Suprapubic skin (tissue), 4 donors: Measurements from ENCODE around the gene MINK1. TPM values are rescaled to one million over a fixed set of nuclear protein-coding genes. Genes with fewer than 3 reads are reported as not detected.

ENCODE experiments used
- DNase-seq, 2 donors: peaks; one replicate each; pipeline ENCODE4 v3.0.0-alpha.2; 2019; ENCODE audit warnings: low spot score in 2 of 2
- H3K27ac ChIP-seq: fragments of 200-600 bp; sonication (generic); one replicate; pipeline ENCODE4 v1.5.1; 2019
- H3K27me3 ChIP-seq: fragments of 200-600 bp; sonication (generic); one replicate; pipeline ENCODE4 v1.5.1; 2019
- H3K36me3 ChIP-seq: fragments of 200-600 bp; sonication (generic); one replicate; pipeline ENCODE4 v1.5.1; 2019
- H3K4me1 ChIP-seq: fragments of 200-600 bp; sonication (generic); one replicate; pipeline ENCODE4 v1.5.1; 2019
- H3K4me3 ChIP-seq: fragments of 200-600 bp; sonication (generic); one replicate; pipeline ENCODE4 v1.5.1; 2019; ENCODE audit warnings: mild to moderate bottlenecking
- H3K9me3 ChIP-seq: fragments of 200-600 bp; sonication (generic); one replicate; pipeline ENCODE4 v1.5.1; 2019
- CTCF ChIP-seq, 2 donors: fragments of 200-600 bp in 1 of 2; fragments of 450-650 bp in 1 of 2; sonication (generic) in 1 of 2; IDR thresholded peaks; one replicate each; pipeline ENCODE4 v1.5.1; 2016 to 2019; ENCODE audit warnings: antibody characterized with exemption in 2 of 2, mild to moderate bottlenecking in 1 of 2, moderate library complexity in 1 of 2
- EP300 ChIP-seq: sonication (generic); formaldehyde crosslinking; IDR thresholded peaks from one replicate; pipeline ENCODE4 v1.6.1; 2017; ENCODE audit warnings: antibody characterized with exemption
- POLR2A ChIP-seq, 2 donors: fragments of 450-650 bp; IDR thresholded peaks; one replicate each; pipeline ENCODE4 v1.6.1; 2017; ENCODE audit warnings: antibody characterized with exemption in 2 of 2, mild to moderate bottlenecking in 2 of 2, moderate library complexity in 2 of 2
- POLR2AphosphoS5 ChIP-seq, 3 donors: sonication (generic); formaldehyde crosslinking; IDR thresholded peaks; one replicate each; pipeline ENCODE4 v1.6.1; 2017; ENCODE audit warnings: antibody characterized with exemption in 3 of 3
- WGBS: methylation state at CpG from one replicate; pipeline ENCODE4 v1.1.5; 2018; 5-methylcytosine and 5-hydroxymethylcytosine counted together
- total RNA-seq, 4 donors: library from RNA; depleted of rRNA; stranded (reverse); fragments of >200 nt; gene quantifications; one replicate each; pipeline ENCODE4 v1.1.0, GENCODE V29; 2016

Gene MINK1
- total RNA-seq, 4 donors from 2014 or later, result 141 to 352 (median 169) TPM

GRCh38 chr17:4858068-4858881, 25.1 kb downstream of the MINK1 start:
- 34% methylated on average over 7 of the region's 7 CpGs for WGBS
- H3K36me3 ChIP-seq, result peaks cover 2% of the 10 kb centered on the region
- H3K4me3 ChIP-seq, result peak overlapping the region; percentile 30
- no peak for DNase-seq
- peaks cover 78% of the 10 kb centered on the region for H3K4me1 ChIP-seq
- H3K9me3 ChIP-seq, result no peaks in the 10 kb centered on the region
- TF ChIP-seq EP300 (no peak), POLR2A (IDR thresholded peaks at IDR 0.05) (no peak), POLR2AphosphoS5 (IDR thresholded peaks at IDR 0.05) (no peak), CTCF (IDR thresholded peaks at IDR 0.05) (no peak)
- H3K27ac ChIP-seq, result peak overlapping the region; percentile 72
- H3K27me3 ChIP-seq, result no peaks in the 10 kb centered on the region

GRCh38 chr17:4858882-4859260, 25.7 kb downstream of the MINK1 start:
- no peaks in the 10 kb centered on the region for H3K27me3 ChIP-seq
- WGBS, result 18% methylated on average over 5 of the region's 5 CpGs
- peak in 1 of 2 donors; percentile 74 for DNase-seq
- peak overlapping the region; percentile 30 for H3K4me3 ChIP-seq
- H3K9me3 ChIP-seq, result no peaks in the 10 kb centered on the region
- peaks cover 2% of the 10 kb centered on the region for H3K36me3 ChIP-seq
- TF ChIP-seq POLR2A (IDR thresholded peaks at IDR 0.05) (no peak), POLR2AphosphoS5 (IDR thresholded peaks at IDR 0.05) (peak in 1 of 3 donors; percentile 34), CTCF (IDR thresholded peaks at IDR 0.05) (no peak), EP300 (no peak)
- peaks cover 72% of the 10 kb centered on the region for H3K4me1 ChIP-seq
- peak overlapping the region; percentile 72 for H3K27ac ChIP-seq

- 55% methylated on average over 32 of the region's 32 CpGs for WGBS
- TF ChIP-seq POLR2AphosphoS5 (IDR thresholded peaks at IDR 0.05) (no peak), EP300 (no peak), POLR2A (IDR thresholded peaks at IDR 0.05) (no peak), CTCF (IDR thresholded peaks at IDR 0.05) (no peak)
- Histone ChIP-seq H3K4me1 (peaks cover 62% of the 10 kb centered on the region), H3K4me3 (peak overlapping the region; percentile 30), H3K9me3 (no peaks in the 10 kb centered on the region), H3K27ac (peak overlapping the region; percentile 72), H3K27me3 (no peaks in the 10 kb centered on the region), H3K36me3 (peaks cover 2% of the 10 kb centered on the region)
- DNase-seq, result no peak
Measured at GRCh38 chr17:4859816-4860625, 26.9 kb downstream of the MINK1 start.

- WGBS, result 47% methylated on average over 9 of the region's 9 CpGs
- H3K27ac ChIP-seq, result peak overlapping the region; percentile 72
Measured at GRCh38 chr17:4860651-4861050, 27.5 kb downstream of the MINK1 start.

More at GRCh38 chr17:4860651-4861050, 27.5 kb downstream of the MINK1 start:
- H3K36me3 ChIP-seq, result peaks cover 2% of the 10 kb centered on the region
- H3K4me1 ChIP-seq, result peaks cover 62% of the 10 kb centered on the region
- no peaks in the 10 kb centered on the region for H3K27me3 ChIP-seq
- H3K4me3 ChIP-seq, result peak overlapping the region; percentile 30
- H3K9me3 ChIP-seq, result no peaks in the 10 kb centered on the region
- no peak for DNase-seq
- no peak for TF ChIP-seq EP300
- no peak for TF ChIP-seq POLR2AphosphoS5 (IDR thresholded peaks at IDR 0.05)
- no peak for TF ChIP-seq CTCF (IDR thresholded peaks at IDR 0.05)
- no peak for TF ChIP-seq POLR2A (IDR thresholded peaks at IDR 0.05)
